ENCODE data around the gene KIF5B. TPM values are rescaled to one million over a fixed set of nuclear protein-coding genes. Genes with fewer than 3 reads are reported as not detected.
"Not testable (repeated sequence)": the region's sequence is repeated elsewhere in the genome, so short reads cannot be mapped to it uniquely, and the experiment has no call there.

Gene KIF5B
- total and polyA plus RNA-seq, 7 donors, result 46.5 to 135 (median 97.4) TPM

- no peaks in the 10 kb centered on the region for H3K4me1 ChIP-seq
- intact Hi-C loops (cut with DNase I), result no loop called here
- 84 to 91% (median 87%) methylated on average over 4 of the region's 4 CpGs for whole genome bisulfite sequencing, 3 donors
- no peaks in the 10 kb centered on the region for H3K36me3 ChIP-seq (ENCODE audit: insufficient read depth in 1 of 2, low read depth in 1 of 2)
- H3K4me3 ChIP-seq, result no peak overlapping the region
- no peaks in the 10 kb centered on the region for H3K27me3 ChIP-seq (ENCODE audit: insufficient read depth in 3 of 3, low read length in 2 of 3)
- no peaks in the 10 kb centered on the region for H3K9me3 ChIP-seq
- ATAC-seq (no peak), DNase-seq (no peak)
- no peak for TF ChIP-seq CTCF (IDR thresholded peaks at IDR 0.05)
- no peak overlapping the region for H3K27ac ChIP-seq
These were observed 81.6 kb downstream of the KIF5B start for GRCh38 chr10:31974434-31975124.

- no peaks in the 10 kb centered on the region for H3K9me3 ChIP-seq
- DNase-seq (no peak), ATAC-seq (no peak)
- no peaks in the 10 kb centered on the region for H3K27me3 ChIP-seq (ENCODE audit: insufficient read depth in 3 of 3, low read length in 2 of 3)
- no peaks in the 10 kb centered on the region for H3K4me1 ChIP-seq
- WGBS, 3 donors, result 92 to 96% (median 95%) methylated on average over 9 of the region's 9 CpGs
- H3K4me3 ChIP-seq, result no peak overlapping the region
- H3K36me3 ChIP-seq (ENCODE audit: insufficient read depth in 1 of 2, low read depth in 1 of 2), result no peaks in the 10 kb centered on the region
- intact Hi-C loops (cut with DNase I), result no loop called here
- TF ChIP-seq CTCF (IDR thresholded peaks at IDR 0.05), result no peak
- no peak overlapping the region for H3K27ac ChIP-seq
These were observed 83.6 kb downstream of the KIF5B start for GRCh38 chr10:31972519-31973041.

- H3K36me3 ChIP-seq (ENCODE audit: insufficient read depth in 1 of 2, low read depth in 1 of 2); H3K27me3 ChIP-seq (ENCODE audit: insufficient read depth in 3 of 3, low read length in 2 of 3); intact Hi-C loops (cut with DNase I); H3K27ac ChIP-seq; ATAC-seq; H3K9me3 ChIP-seq; H3K4me3 ChIP-seq; H3K4me1 ChIP-seq; DNase-seq: not testable (repeated sequence)
- no CpG with 5 or more reads among the region's 32 CpGs for WGBS, 3 donors
These were observed 86.4 kb downstream of the KIF5B start for GRCh38 chr10:31969847-31970246.

GRCh38 chr10:31963589-31963980 lies 92.6 kb downstream of the KIF5B start:
- Histone ChIP-seq H3K9me3 (no peaks in the 10 kb centered on the region), H3K4me1 (no peaks in the 10 kb centered on the region), H3K27me3 (ENCODE audit: insufficient read depth in 3 of 3, low read length in 2 of 3) (no peaks in the 10 kb centered on the region), H3K27ac (no peak overlapping the region), H3K36me3 (ENCODE audit: insufficient read depth in 1 of 2, low read depth in 1 of 2) (no peaks in the 10 kb centered on the region), H3K4me3 (no peak overlapping the region)
- DNase-seq (no peak), ATAC-seq (no peak)
- TF ChIP-seq CTCF (IDR thresholded peaks at IDR 0.05), result no peak
- intact Hi-C loops (cut with DNase I), result no loop called here
- WGBS, 3 donors, result 81 to 100% (median 95%) methylated on average over 1 of the region's 1 CpG

GRCh38 chr10:31962826-31963588 lies 93.2 kb downstream of the KIF5B start:
- WGBS, 3 donors, result 88 to 95% (median 94%) methylated on average over 4 of the region's 4 CpGs
- H3K27ac ChIP-seq, result no peak overlapping the region
- H3K4me3 ChIP-seq, result no peak overlapping the region
- no peak for TF ChIP-seq CTCF (IDR thresholded peaks at IDR 0.05)
- no peaks in the 10 kb centered on the region for H3K4me1 ChIP-seq
- no peak for DNase-seq
- H3K9me3 ChIP-seq, result no peaks in the 10 kb centered on the region
- intact Hi-C loops (cut with DNase I), result no loop called here
- ATAC-seq, result no peak
- H3K36me3 ChIP-seq (ENCODE audit: insufficient read depth in 1 of 2, low read depth in 1 of 2), result no peaks in the 10 kb centered on the region
- no peaks in the 10 kb centered on the region for H3K27me3 ChIP-seq (ENCODE audit: insufficient read depth in 3 of 3, low read length in 2 of 3)
